K562 (cell line): ENCODE measurements around the gene FRMD3. TPM values are rescaled to one million over a fixed set of nuclear protein-coding genes. Genes with fewer than 3 reads are reported as not detected.
A peak's percentile ranks its signal among the peaks of the same experiment; 100 is the strongest.

Source experiments
- ATAC-seq: fragments of 200-7000 bp; cut with Tn5 transposase; 3 replicates; pipeline ENCODE4 v1.9.1; 2020; ENCODE audit warnings: moderate library complexity
- BruUV-seq: library from RNA; stranded (reverse); fragments of 400-500 nt; replicated peaks from 2 replicates; lab custom pipeline; 2021; lab: Mats Ljungman, UMichigan
- CTCF ChIA-PET: fragments of 300-600 bp; formaldehyde crosslinking; extraction: SDS; loops from one replicate; lab custom pipeline; 2021; ENCODE audit warnings: low intra/inter-chr PET ratio; lab: Yijun Ruan, JAX
- POLR2A ChIA-PET: fragments of 300-600, 350-650 bp; sonication (Branson Sonifier 250); formaldehyde crosslinking; extraction: SDS; loops from one replicate; lab custom pipeline; 2021; ENCODE audit warnings: antibody characterized with exemption, inconsistent platforms; lab: Yijun Ruan, JAX
- DNase-seq, 4 experiments: peaks; one replicate each; pipeline versions ENCODE4 v3.0.0 to v3.0.0-alpha.2; 2011 to 2018; ENCODE audit warnings: low spot score in 3 of 4, mixed read lengths in 3 of 4; ENCODE audit errors: extremely low read depth in 1 of 4
- FAIRE-seq: peaks from 2 replicates; lab custom pipeline; 2011; peaks lifted over from hg19 to GRCh38; lab: Jason Lieb, UNC
- H2AFZ ChIP-seq: 2 replicates; pipeline ENCODE4 v1.6.0; 2011; ENCODE audit warnings: low read depth, low read length, control low read depth, inconsistent platforms
- H3K27ac ChIP-seq: fragments of 200-600 bp; 3 replicates; pipeline ENCODE4 v1.8.0; 2011; ENCODE audit warnings: low read depth, mild to moderate bottlenecking, control low read depth, inconsistent platforms, low read length, moderate library complexity, mixed read lengths; ENCODE audit errors: extremely low read depth
- H3K27me3 ChIP-seq, 2 experiments: fragments of 300-600 bp in 1 of 2; 2 replicates in 1 of 2; 3 replicates in 1 of 2; pipeline versions ENCODE4 v1.6.0 to v1.8.0; 2011; ENCODE audit warnings: inconsistent platforms in 2 of 2, low read length in 2 of 2, mild to moderate bottlenecking in 1 of 2, mixed read lengths in 1 of 2, moderate library complexity in 1 of 2; ENCODE audit not compliant: control insufficient read depth in 2 of 2, insufficient read depth in 2 of 2
- H3K36me3 ChIP-seq: fragments of 300-600 bp; 3 replicates; pipeline ENCODE4 v1.8.0; 2011; ENCODE audit warnings: mild to moderate bottlenecking, low read length, inconsistent platforms; ENCODE audit not compliant: control insufficient read depth, insufficient read depth
- H3K4me1 ChIP-seq, 2 experiments: fragments of 200-600 bp in 1 of 2; replicated peaks in 1 of 2; 2 replicates in 1 of 2; 3 replicates in 1 of 2; pipeline versions ENCODE4 v1.5.1 to v1.8.0; 2011; ENCODE audit warnings: inconsistent platforms in 2 of 2, low read length in 2 of 2, mild to moderate bottlenecking in 1 of 2, mixed read lengths in 1 of 2, moderate library complexity in 1 of 2; ENCODE audit not compliant: control insufficient read depth in 2 of 2, insufficient read depth in 2 of 2
- H3K4me2 ChIP-seq: 2 replicates; pipeline ENCODE4 v1.6.1; 2011; ENCODE audit warnings: low read length, control low read depth, inconsistent platforms, mixed read lengths; ENCODE audit not compliant: insufficient read depth
- H3K4me3 ChIP-seq: fragments of 200-600 bp; sonication (generic), shearing (Covaris generic); 2 replicates; pipeline ENCODE4 v1.5.1; 2016; ENCODE audit warnings: control low read depth, inconsistent platforms
- H3K79me2 ChIP-seq: fragments of 200-600 bp; 3 replicates; pipeline ENCODE4 v1.8.0; 2011; ENCODE audit warnings: low read length, inconsistent platforms; ENCODE audit not compliant: control insufficient read depth, insufficient read depth
- H3K9ac ChIP-seq, 2 experiments: 2 replicates each; pipeline versions ENCODE4 v1.6.0 to v1.6.1; 2011; ENCODE audit warnings: low read depth in 2 of 2, low read length in 2 of 2, control low read depth in 1 of 2, inconsistent platforms in 1 of 2, mild to moderate bottlenecking in 1 of 2, mixed read lengths in 1 of 2; ENCODE audit not compliant: insufficient read depth in 1 of 2
- H3K9me1 ChIP-seq: one replicate; pipeline ENCODE4 v1.6.0; 2011; ENCODE audit warnings: inconsistent platforms, mild to moderate bottlenecking, low read length, moderate library complexity; ENCODE audit not compliant: control insufficient read depth, insufficient read depth
- H3K9me3 ChIP-seq: replicated peaks from 2 replicates; pipeline ENCODE4 v1.5.1; 2011; ENCODE audit warnings: low read depth, low read length, inconsistent platforms; ENCODE audit not compliant: control insufficient read depth, insufficient read depth
- H4K20me1 ChIP-seq: replicated peaks from 2 replicates; pipeline ENCODE4 v1.6.1; 2011; ENCODE audit warnings: low read length, inconsistent platforms, mixed read lengths; ENCODE audit not compliant: control insufficient read depth, insufficient read depth
- ARID1B ChIP-seq: fragments of 450-650 bp; IDR thresholded peaks from 2 replicates; pipeline ENCODE4 v1.6.1; 2016; ENCODE audit warnings: antibody characterized with exemption, mild to moderate bottlenecking, inconsistent platforms
- BRF1 ChIP-seq: IDR thresholded peaks from 3 replicates; pipeline ENCODE4 v1.6.1; 2011; ENCODE audit warnings: borderline replicate concordance, mild to moderate bottlenecking; ENCODE audit not compliant: insufficient read length; ENCODE audit errors: extremely low read depth
- CBFA2T2 ChIP-seq: fragments of 450-650 bp; conservative IDR thresholded peaks from 2 replicates; pipeline ENCODE4 v1.6.1; 2017; ENCODE audit warnings: mild to moderate bottlenecking
- CBFA2T3 ChIP-seq: fragments of 450-650 bp; IDR thresholded peaks from 2 replicates; pipeline ENCODE4 v1.6.1; 2017
- DACH1 ChIP-seq: fragments of 450-650 bp; IDR thresholded peaks from 2 replicates; pipeline ENCODE4 v1.6.1; 2018; ENCODE audit not compliant: partially characterized antibody
- EWSR1 ChIP-seq: fragments of 450-650 bp; IDR thresholded peaks from 2 replicates; pipeline ENCODE4 v1.6.1; 2018; ENCODE audit warnings: borderline replicate concordance, mild to moderate bottlenecking, low read depth, moderate library complexity; ENCODE audit not compliant: partially characterized antibody
- GATAD2B ChIP-seq: fragments of 450-650 bp; IDR thresholded peaks from 2 replicates; pipeline ENCODE4 v1.6.1; 2017; ENCODE audit warnings: mild to moderate bottlenecking, borderline replicate concordance
- HOMEZ ChIP-seq: fragments of 250-450 bp; sonication (Bioruptor Pico); IDR thresholded peaks from 2 replicates; pipeline ENCODE4 v1.4.0; 2020; ENCODE audit warnings: mild to moderate bottlenecking, moderate library complexity
- MTF1 ChIP-seq: fragments of 250-450 bp; sonication (Bioruptor Pico); IDR thresholded peaks from 2 replicates; pipeline ENCODE4 v1.9.0; 2021; ENCODE audit warnings: moderate library complexity, mild to moderate bottlenecking, inconsistent platforms, borderline replicate concordance
- RFX5 ChIP-seq: IDR thresholded peaks from 2 replicates; pipeline ENCODE4 v1.6.1; 2011; ENCODE audit warnings: low read depth, mild to moderate bottlenecking, improper control_type of control experiment, low read length
- SMARCC2 ChIP-seq: fragments of 450-650 bp; IDR thresholded peaks from 2 replicates; pipeline ENCODE4 v1.6.1; 2017; ENCODE audit warnings: antibody characterized with exemption, moderate library complexity, mild to moderate bottlenecking, low read depth
- SPI1 ChIP-seq: IDR thresholded peaks from 2 replicates; pipeline ENCODE4 v1.6.1; 2011; ENCODE audit warnings: low read depth, low read length, control low read depth, borderline replicate concordance
- TAF9B ChIP-seq: fragments of 450-650 bp; IDR thresholded peaks from 2 replicates; pipeline ENCODE4 v1.6.1; 2018; ENCODE audit warnings: mild to moderate bottlenecking; ENCODE audit not compliant: partially characterized antibody
- TAL1 ChIP-seq: fragments of 450-650 bp; IDR thresholded peaks from 2 replicates; pipeline ENCODE4 v1.6.1; 2016; ENCODE audit warnings: mild to moderate bottlenecking
- TCF3 ChIP-seq: sonication (generic); formaldehyde crosslinking; IDR thresholded peaks from 2 replicates; pipeline ENCODE4 v1.4.0; 2020; ENCODE audit warnings: mild to moderate bottlenecking, missing genetic modification reagents
- WGBS: fragments of 100-300 bp; shearing (Covaris generic); methylation state at CpG from one replicate; pipeline ENCODE4 v1.1.6; 2016; ENCODE audit warnings: low coverage, mixed read lengths; ENCODE audit not compliant: insufficient coverage; ENCODE audit errors: missing lambda C conversion rate; 5-methylcytosine and 5-hydroxymethylcytosine counted together
- in situ Hi-C: fragments of 300-500 bp; cut with MboI; formaldehyde crosslinking; loops from 4 replicates; pipeline ENCODE4 v1.15.0; 2018; ENCODE audit warnings: inconsistent platforms, mixed read lengths
- intact Hi-C: fragments of 100-400 bp; cut with micrococcal nuclease; formaldehyde crosslinking; loops from 2 replicates; pipeline ENCODE4 v1.14.2; 2022
- polyA plus RNA-seq, 8 experiments: library from polyadenylated mRNA; depleted of rRNA in 4 of 8; stranded (reverse) in 5 of 8; unstranded in 3 of 8; fragments of >200 nt; fragmentation: Nextera tagmentation in 2 of 8; fragmentation: Illumina TruSeq in 1 of 8; extraction: Ambion mirVana in 2 of 8; extraction: Trizol in 1 of 8; gene quantifications; 2 replicates each; pipeline versions ENCODE4 v1.2.1 to v1.2.3, GENCODE V29; 2011 to 2014; ENCODE audit warnings: inconsistent platforms in 1 of 8, missing spikeins in 1 of 8
- total RNA-seq, 7 experiments: library from RNA; depleted of rRNA in 6 of 7; stranded (reverse); fragments of >200 nt in 6 of 7; fragmentation: Illumina TruSeq in 2 of 7; extraction: Trizol in 2 of 7; gene quantifications; 2 replicates each; pipeline versions ENCODE4 v1.2.1 to v1.2.3, GENCODE V29; 2011 to 2021; ENCODE audit warnings: low replicate concordance in 1 of 7
- TF ChIP-seq, protein P1 (sequence below), 2 experiments: fragments of 450-650 bp; IDR thresholded peaks; 2 replicates each; pipeline ENCODE4 v1.6.1; 2018; ENCODE audit warnings: mild to moderate bottlenecking in 2 of 2, low read depth in 1 of 2; ENCODE audit not compliant: partially characterized antibody in 2 of 2
- TF ChIP-seq, protein P2 (sequence below): fragments of 250-450 bp; sonication (Bioruptor Pico); IDR thresholded peaks from 2 replicates; pipeline ENCODE4 v1.8.0; 2022; ENCODE audit warnings: moderate library complexity, mild to moderate bottlenecking, inconsistent platforms

FRMD3 gene
- total and polyA plus RNA-seq, 9 of the 15 experiments (the other 6 are each of a cell fraction or from before 2014, with no cell fraction given): 0.09 to 0.51 (median 0.21) TPM

DNA sequence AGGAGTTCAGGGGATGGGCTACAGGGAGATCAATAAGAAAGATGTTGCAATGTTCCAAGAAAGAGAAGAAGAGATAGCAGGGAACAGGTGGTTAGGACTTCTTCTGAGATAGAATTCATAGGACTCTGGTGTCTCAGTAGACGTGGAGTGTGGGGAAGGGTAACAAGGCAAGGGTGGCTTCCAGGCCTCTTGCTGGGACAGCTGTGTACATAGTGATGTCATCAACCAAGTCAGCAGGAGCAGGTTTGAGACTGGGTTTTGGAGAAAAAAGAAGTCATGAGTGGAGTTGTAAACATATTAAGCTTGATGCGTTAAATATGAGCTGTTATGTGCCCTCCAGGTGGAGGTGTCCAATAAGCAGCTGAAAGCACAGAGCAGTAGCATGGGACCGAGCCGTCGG is 263.4 kb downstream of the FRMD3 start (continued):
- TF ChIP-seq, protein P1, sequence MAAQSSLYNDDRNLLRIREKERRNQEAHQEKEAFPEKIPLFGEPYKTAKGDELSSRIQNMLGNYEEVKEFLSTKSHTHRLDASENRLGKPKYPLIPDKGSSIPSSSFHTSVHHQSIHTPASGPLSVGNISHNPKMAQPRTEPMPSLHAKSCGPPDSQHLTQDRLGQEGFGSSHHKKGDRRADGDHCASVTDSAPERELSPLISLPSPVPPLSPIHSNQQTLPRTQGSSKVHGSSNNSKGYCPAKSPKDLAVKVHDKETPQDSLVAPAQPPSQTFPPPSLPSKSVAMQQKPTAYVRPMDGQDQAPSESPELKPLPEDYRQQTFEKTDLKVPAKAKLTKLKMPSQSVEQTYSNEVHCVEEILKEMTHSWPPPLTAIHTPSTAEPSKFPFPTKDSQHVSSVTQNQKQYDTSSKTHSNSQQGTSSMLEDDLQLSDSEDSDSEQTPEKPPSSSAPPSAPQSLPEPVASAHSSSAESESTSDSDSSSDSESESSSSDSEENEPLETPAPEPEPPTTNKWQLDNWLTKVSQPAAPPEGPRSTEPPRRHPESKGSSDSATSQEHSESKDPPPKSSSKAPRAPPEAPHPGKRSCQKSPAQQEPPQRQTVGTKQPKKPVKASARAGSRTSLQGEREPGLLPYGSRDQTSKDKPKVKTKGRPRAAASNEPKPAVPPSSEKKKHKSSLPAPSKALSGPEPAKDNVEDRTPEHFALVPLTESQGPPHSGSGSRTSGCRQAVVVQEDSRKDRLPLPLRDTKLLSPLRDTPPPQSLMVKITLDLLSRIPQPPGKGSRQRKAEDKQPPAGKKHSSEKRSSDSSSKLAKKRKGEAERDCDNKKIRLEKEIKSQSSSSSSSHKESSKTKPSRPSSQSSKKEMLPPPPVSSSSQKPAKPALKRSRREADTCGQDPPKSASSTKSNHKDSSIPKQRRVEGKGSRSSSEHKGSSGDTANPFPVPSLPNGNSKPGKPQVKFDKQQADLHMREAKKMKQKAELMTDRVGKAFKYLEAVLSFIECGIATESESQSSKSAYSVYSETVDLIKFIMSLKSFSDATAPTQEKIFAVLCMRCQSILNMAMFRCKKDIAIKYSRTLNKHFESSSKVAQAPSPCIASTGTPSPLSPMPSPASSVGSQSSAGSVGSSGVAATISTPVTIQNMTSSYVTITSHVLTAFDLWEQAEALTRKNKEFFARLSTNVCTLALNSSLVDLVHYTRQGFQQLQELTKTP (IDR thresholded peaks at IDR 0.05; ENCODE audit: low read depth in 1 of 2, partially characterized antibody in 2 of 2): no peak
- TF ChIP-seq SPI1 (no peak), EWSR1 (no peak), SMARCC2 (no peak), GATAD2B (no peak)

DNA sequence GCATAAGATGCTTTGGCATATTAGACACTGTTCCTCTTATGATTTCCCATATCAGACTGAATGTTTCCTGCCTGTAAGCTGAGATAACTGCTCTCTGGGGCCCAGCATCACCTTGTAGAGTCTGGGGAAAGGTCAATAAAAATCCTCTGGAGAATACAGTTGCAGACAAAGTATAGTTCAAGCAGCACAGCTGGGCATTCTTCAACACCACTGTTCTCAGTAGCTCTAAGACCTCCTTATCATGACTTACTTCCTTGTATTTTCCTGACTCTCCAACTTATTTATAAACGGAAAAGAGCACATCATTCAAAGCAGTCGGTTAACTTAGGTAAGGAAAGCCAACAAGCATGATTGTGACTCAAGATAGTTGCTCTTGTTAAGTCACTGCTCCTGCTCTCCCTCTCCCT is 266.5 kb downstream of the FRMD3 start:
- no peak for ATAC-seq
- ChIA-PET CTCF (no interaction called here), POLR2A (no interaction called here)
- no peak overlapping the region for H3K27ac ChIP-seq
- in situ Hi-C loops: no loop called here
- BruUV-seq: no TSS peak
- WGBS: 4% methylated on average over 2 of the region's 2 CpGs
- H3K4me2 ChIP-seq: no peak overlapping the region; the same call in 1 of the 2 replicates
- no peak overlapping the region for H3K9ac ChIP-seq
- no peaks in the 10 kb centered on the region for H3K9me3 ChIP-seq
- no peaks in the 10 kb centered on the region for H3K36me3 ChIP-seq
- H3K27me3 ChIP-seq: no peaks in the 10 kb centered on the region
- no peaks in the 10 kb centered on the region for H3K4me1 ChIP-seq
- no peaks in the 10 kb centered on the region for H3K9me1 ChIP-seq
- no peaks in the 10 kb centered on the region for H3K79me2 ChIP-seq
- H3K4me3 ChIP-seq: no peak overlapping the region
- peak in 1 of 4 experiments; percentile 21 for DNase-seq
- FAIRE-seq: no peak
- H4K20me1 ChIP-seq: no peaks in the 10 kb centered on the region
- no peak overlapping the region for H2AFZ ChIP-seq
- intact Hi-C loops: no loop called here
- peak; percentile 37; the same call in 1 of the 2 replicates for TF ChIP-seq CBFA2T2
- peak; percentile 64 for TF ChIP-seq TCF3 (CRISPR knock-in tag)
- TF ChIP-seq, protein P2, sequence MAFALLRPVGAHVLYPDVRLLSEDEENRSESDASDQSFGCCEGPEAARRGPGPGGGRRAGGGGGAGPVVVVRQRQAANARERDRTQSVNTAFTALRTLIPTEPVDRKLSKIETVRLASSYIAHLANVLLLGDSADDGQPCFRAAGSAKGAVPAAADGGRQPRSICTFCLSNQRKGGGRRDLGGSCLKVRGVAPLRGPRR (CRISPR knock-in tag): no peak
- TF ChIP-seq TAF9B: no peak
- TF ChIP-seq CBFA2T3: peak; percentile 62
- no peak for TF ChIP-seq DACH1
- TF ChIP-seq TAL1: peak; percentile 37
- no peak for TF ChIP-seq BRF1
- TF ChIP-seq MTF1 (CRISPR knock-in tag): no peak
- TF ChIP-seq HOMEZ (CRISPR knock-in tag): no peak
- peak; percentile 26; the same call in 1 of the 2 replicates for TF ChIP-seq ARID1B
- no peak for TF ChIP-seq RFX5
